ENCODE results near the gene PTPRN. TPM values are rescaled to one million over a fixed set of nuclear protein-coding genes. Genes with fewer than 3 reads are reported as not detected.
A peak's percentile ranks its signal among the peaks of the same experiment; 100 is the strongest.

The PTPRN gene
- 290 TPM for polyA plus RNA-seq (2012; ENCODE audit: insufficient read depth, insufficient read length, low read depth)

GRCh38 chr2:219309278-219309677, at the start of gene PTPRN:
TSS of gene PTPRN (minus strand) at chr2:219309401. CDS start at chr2:219309332, 69 bp downstream.
- Histone ChIP-seq H3K36me3 (peaks cover 2% of the 10 kb centered on the region), H3K4me3 (ENCODE audit: low read depth, low read length) (peak within 1 kb of the TSS; percentile 85), H3K4me1 (no peaks in the 10 kb centered on the region; the same call in 1 of the 2 replicates), H3K27me3 (no peaks in the 10 kb centered on the region), H3K9me3 (no peaks in the 10 kb centered on the region)
- peak; percentile 94 for DNase-seq
- no peak for TF ChIP-seq CTCF (IDR thresholded peaks at IDR 0.05; ENCODE audit: low read depth, low read length)

GRCh38 chr2:219358170-219359075, 49.2 kb upstream of the PTPRN start:
- Histone ChIP-seq H3K4me3 (ENCODE audit: low read depth, low read length) (peak overlapping the region; percentile 38), H3K4me1 (no peaks in the 10 kb centered on the region), H3K36me3 (no peaks in the 10 kb centered on the region), H3K9me3 (no peaks in the 10 kb centered on the region), H3K27me3 (peaks cover 42% of the 10 kb centered on the region)
- no peak for DNase-seq
- TF ChIP-seq CTCF (IDR thresholded peaks at IDR 0.05; ENCODE audit: low read depth, low read length), result no peak

- no peak for DNase-seq
- no peaks in the 10 kb centered on the region for H3K4me1 ChIP-seq
- no peaks in the 10 kb centered on the region for H3K9me3 ChIP-seq
- no peak overlapping the region for H3K4me3 ChIP-seq (ENCODE audit: low read depth, low read length)
- TF ChIP-seq CTCF (IDR thresholded peaks at IDR 0.05; ENCODE audit: low read depth, low read length), result no peak
- H3K36me3 ChIP-seq, result no peaks in the 10 kb centered on the region
- H3K27me3 ChIP-seq, result peaks cover 42% of the 10 kb centered on the region
Measured at GRCh38 chr2:219356834-219357233, 47.6 kb upstream of the PTPRN start.

- no peaks in the 10 kb centered on the region for H3K4me1 ChIP-seq
- H3K4me3 ChIP-seq (ENCODE audit: low read depth, low read length), result no peak overlapping the region
- H3K36me3 ChIP-seq, result no peaks in the 10 kb centered on the region
- TF ChIP-seq CTCF (IDR thresholded peaks at IDR 0.05; ENCODE audit: low read depth, low read length), result no peak
- no peak for DNase-seq
- H3K9me3 ChIP-seq, result no peaks in the 10 kb centered on the region
- H3K27me3 ChIP-seq, result peaks cover 29% of the 10 kb centered on the region
Measured at GRCh38 chr2:219354582-219354981, 45.4 kb upstream of the PTPRN start.

- no peak for TF ChIP-seq CTCF (IDR thresholded peaks at IDR 0.05; ENCODE audit: low read depth, low read length)
- peaks cover 15% of the 10 kb centered on the region for H3K27me3 ChIP-seq
- DNase-seq, result no peak
Measured at GRCh38 chr2:219353129-219353528, 43.9 kb upstream of the PTPRN start.

GRCh38 chr2:219352448-219353023, 43.3 kb upstream of the PTPRN start:
- peak; percentile 84 for DNase-seq
- H3K9me3 ChIP-seq, result no peaks in the 10 kb centered on the region
- H3K4me3 ChIP-seq (ENCODE audit: low read depth, low read length), result no peak overlapping the region
- TF ChIP-seq CTCF (IDR thresholded peaks at IDR 0.05; ENCODE audit: low read depth, low read length), result peak; percentile 84
- H3K36me3 ChIP-seq, result no peaks in the 10 kb centered on the region
- peaks cover 9% of the 10 kb centered on the region for H3K27me3 ChIP-seq
- no peaks in the 10 kb centered on the region for H3K4me1 ChIP-seq

More at GRCh38 chr2:219353129-219353528, 43.9 kb upstream of the PTPRN start:
- no peak overlapping the region for H3K4me3 ChIP-seq (ENCODE audit: low read depth, low read length)
- no peaks in the 10 kb centered on the region for H3K9me3 ChIP-seq
- no peaks in the 10 kb centered on the region for H3K36me3 ChIP-seq
- no peaks in the 10 kb centered on the region for H3K4me1 ChIP-seq
